AG20443 (cell line): ENCODE measurements around the gene COQ8A.

ENCODE experiments used
- DNase-seq: peaks from one replicate; pipeline ENCODE4 v3.0.0; 2012; ENCODE audit warnings: low spot score, mixed read lengths

The COQ8A gene

GRCh38 chr1:227010645-227011044 is 70.6 kb downstream of the COQ8A start:
- DNase-seq: no peak

GRCh38 chr1:227016990-227017389 is 76.9 kb downstream of the COQ8A start:
- DNase-seq: no peak

- DNase-seq: no peak
These were observed 92.3 kb downstream of the COQ8A start for GRCh38 chr1:227032396-227032795.

- no peak for DNase-seq
These were observed 93.8 kb downstream of the COQ8A start for GRCh38 chr1:227033880-227034279.

- no peak for DNase-seq
These were observed 95.2 kb downstream of the COQ8A start for GRCh38 chr1:227035316-227035715.

- no peak for DNase-seq
These were observed 97.0 kb downstream of the COQ8A start for GRCh38 chr1:227037121-227037520.
